NCI-H446 treated with DMSO at 0.1 percent for 48 hours (cell line): ENCODE measurements around the gene EPHA3.

Source experiments
- DNase-seq: peaks from one replicate; lab custom pipeline; 2025; lab: John Stamatoyannopoulos, UW

The EPHA3 gene

GRCh38 chr3:89107461-89108290 lies at the start of gene EPHA3:
Gene EPHA3 (plus strand): TSS chr3:89107621. CDS start chr3:89107749, 128 bp downstream.
- DNase-seq, result peak; percentile 93

- no peak for DNase-seq
Measured at GRCh38 chr3:89058371-89058770, 49.0 kb upstream of the EPHA3 start.

GRCh38 chr3:89059211-89059925 lies 48.1 kb upstream of the EPHA3 start:
- DNase-seq, result no peak

DNA sequence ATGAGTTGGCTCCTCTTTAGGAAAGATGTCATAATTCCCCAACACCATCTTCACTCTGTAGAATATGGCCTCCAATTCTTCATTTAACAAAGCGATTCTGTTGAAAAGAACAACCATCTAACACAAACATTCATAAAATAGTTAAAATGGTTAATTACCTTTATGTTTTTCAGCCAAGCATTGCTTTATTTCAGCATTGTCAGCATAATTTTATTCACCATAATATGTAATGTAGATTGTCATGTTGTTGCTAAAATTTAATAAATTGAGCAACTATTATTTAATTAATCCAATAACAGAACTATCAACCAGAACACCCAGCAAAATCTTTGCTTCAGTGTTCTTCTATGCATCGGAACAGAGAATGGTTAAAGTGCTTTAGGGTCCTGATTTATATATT lies 46.2 kb upstream of the EPHA3 start:
- DNase-seq, result no peak

GRCh38 chr3:89067736-89068135 lies 39.7 kb upstream of the EPHA3 start:
- no peak for DNase-seq

DNA sequence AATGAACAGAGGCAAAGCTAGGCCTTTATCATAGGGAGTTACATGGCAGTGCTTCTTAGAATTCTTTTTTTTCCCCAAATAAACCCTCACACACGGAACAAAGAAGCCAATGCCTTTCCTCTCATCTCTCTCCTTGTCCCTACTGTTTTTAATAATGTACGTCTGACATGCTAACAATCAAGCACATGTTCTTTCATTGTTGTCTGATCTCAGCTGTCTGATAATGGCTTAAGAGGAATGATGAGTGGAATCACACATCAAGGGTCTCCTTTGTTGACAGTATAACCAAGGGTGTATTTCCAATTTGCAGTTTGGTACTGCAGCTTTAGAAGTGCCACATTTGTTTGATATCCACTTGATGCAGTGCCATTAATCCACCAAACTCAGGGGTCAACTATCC lies 34.8 kb upstream of the EPHA3 start:
- DNase-seq, result no peak

- DNase-seq, result no peak
Measured at GRCh38 chr3:89079944-89080343, 27.5 kb upstream of the EPHA3 start.

GRCh38 chr3:89087851-89088250 lies 19.6 kb upstream of the EPHA3 start:
- DNase-seq, result no peak

- no peak for DNase-seq
Measured at GRCh38 chr3:89098173-89098572, 9.2 kb upstream of the EPHA3 start.

DNA sequence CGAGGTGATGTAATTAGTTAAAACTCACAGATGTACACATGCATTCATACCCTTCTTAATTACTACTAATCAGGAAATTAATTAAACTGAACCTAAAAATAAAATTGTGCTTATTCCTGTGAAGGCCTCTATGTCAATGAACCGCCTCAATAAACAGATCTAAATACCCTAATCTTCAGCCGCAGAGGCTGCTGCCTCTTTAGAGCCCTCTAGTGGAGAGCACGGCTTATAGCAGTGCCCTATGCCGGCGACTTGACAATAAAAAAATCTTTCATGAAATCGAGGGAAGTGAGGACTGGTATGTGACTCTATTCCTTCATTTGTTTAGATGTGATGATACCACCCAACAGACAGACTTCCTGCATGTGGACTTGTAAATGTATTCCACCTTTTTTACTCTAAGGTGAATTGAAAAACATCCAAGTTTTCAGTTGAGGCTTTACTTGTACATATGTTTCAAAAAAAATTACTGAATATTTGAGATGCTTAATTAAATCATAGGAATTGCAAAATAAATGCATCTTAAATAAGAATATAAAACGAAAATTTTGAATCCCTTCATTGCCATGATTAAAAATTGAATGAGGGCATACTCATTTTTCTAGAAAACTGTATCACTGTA lies 8.3 kb upstream of the EPHA3 start:
- DNase-seq, result peak; percentile 72

DNA sequence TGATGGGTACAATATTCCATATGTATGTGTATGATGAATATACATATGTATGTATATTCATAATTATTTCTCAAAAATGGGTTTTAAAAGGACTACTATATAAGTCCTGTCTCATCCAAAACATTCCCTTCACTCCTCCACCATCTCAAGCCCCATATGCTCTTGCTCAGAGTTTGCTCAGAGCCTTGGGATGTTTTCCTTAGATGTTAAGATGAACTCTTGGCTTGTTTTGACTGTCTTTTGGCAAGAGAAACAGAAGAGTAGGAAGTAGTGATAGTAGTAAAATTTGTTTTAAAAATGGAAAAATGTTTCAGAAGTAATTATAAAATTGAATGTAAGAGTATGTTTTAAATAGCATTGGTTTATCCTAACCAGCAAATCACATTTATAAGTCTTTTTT lies 6.2 kb upstream of the EPHA3 start:
- no peak for DNase-seq

DNA sequence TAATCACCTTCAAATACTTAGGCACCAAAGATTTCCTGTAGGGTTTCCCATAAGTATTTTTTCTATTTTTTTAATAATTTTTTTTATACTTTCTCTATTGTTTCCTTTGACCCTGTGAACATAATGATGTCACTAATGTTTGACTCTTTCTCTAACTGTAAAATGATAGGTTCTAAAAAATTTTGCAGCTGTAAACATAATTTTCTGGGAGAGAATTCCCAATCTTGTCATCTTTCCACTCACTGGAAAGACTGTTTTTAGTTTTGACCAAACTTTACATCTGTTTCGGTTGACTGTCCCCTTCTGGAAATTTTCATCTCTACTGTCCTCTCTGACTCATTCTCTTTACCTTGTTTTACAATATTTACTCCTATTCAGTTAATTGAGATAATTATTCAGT lies 5.5 kb upstream of the EPHA3 start:
- no peak for DNase-seq

DNA sequence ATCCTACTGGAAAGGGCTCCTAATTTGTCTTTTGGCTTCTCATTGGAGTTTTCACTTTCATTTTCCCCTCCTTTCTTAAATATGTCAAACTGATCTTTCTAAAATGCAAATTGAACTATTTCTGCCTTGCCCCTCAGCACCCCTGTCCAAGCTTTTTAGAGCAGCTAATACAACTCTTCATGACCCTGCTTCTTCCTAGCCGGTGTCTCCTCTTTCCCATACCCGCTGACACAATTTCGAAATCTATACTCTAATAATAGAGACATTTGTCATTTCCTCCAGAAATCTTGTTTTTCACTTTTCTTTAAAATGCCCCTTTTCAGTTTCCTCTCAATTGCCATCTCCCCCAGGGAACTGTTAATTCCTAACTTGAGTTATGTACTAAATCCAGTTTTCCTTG lies 2.9 kb upstream of the EPHA3 start:
- no peak for DNase-seq

GRCh38 chr3:89105503-89105902 lies 1.9 kb upstream of the EPHA3 start:
- peak; percentile 71 for DNase-seq

DNA sequence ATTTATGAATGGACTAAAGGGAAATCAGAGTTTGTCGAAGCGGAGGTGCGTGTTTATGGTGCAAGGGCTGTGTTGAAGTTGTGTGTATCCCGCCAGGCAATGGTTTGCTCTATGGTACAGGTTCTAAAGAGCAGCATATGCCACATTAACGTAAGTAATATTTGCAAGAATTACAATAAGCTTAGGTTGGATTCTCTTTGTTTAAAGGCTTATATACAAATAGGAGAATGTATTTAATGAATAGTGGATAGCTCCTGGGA lies 800 bp downstream of the EPHA3 start:
- no peak for DNase-seq

GRCh38 chr3:89113344-89113743 lies 5.9 kb downstream of the EPHA3 start:
- no peak for DNase-seq

- no peak for DNase-seq
Measured at GRCh38 chr3:89113893-89114840, 6.7 kb downstream of the EPHA3 start.

GRCh38 chr3:89114841-89115223 lies 7.4 kb downstream of the EPHA3 start:
- DNase-seq, result no peak

GRCh38 chr3:89116476-89116875 lies 9.1 kb downstream of the EPHA3 start:
- DNase-seq, result no peak

DNA sequence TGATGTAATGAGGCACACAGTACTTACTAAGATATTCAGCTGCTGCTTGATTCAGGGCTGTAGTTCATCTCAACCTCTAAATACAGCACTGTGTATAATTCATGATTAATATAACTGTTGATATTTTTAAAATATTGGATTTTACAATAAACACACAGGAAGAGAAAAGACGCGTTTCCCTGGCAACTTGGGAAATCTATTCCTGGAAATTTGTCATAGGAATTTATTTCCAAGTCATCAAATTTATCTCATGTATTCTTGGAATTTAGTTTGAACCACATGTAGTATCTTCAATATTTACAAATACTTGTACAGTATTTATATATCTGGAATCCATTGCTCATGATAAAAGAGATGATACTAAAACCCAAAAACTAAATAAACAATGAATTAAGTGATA lies 30.6 kb downstream of the EPHA3 start:
- no peak for DNase-seq

DNA sequence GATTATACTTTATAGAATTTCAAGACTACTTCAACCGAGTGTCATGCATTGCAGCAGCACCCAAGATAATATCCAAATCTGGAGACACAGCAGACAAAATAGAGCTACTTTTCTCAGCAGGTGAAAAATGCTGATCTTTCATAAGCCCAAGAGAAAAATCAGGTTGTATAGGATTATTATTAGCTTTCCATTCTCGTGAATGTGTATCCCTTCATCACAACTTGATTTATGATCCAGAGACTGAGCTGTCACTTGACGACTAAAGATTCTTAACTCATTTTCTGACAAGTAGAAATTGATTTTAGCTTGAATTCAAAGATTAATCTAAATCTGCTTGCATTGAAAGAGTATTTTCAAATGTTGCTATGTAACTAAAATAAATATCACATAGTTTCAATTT lies 32.4 kb downstream of the EPHA3 start:
- no peak for DNase-seq

- no peak for DNase-seq
Measured at GRCh38 chr3:89144080-89144479, 36.7 kb downstream of the EPHA3 start.
